Gastrocnemius medialis (tissue), 4 donors: Measurements from ENCODE around the gene LZTR1. TPM values are rescaled to one million over a fixed set of nuclear protein-coding genes. Genes with fewer than 3 reads are reported as not detected.

Experiments
- ATAC-seq, 2 donors: fragments of 150-250 bp; one replicate each; pipeline ENCODE4 v1.9.1; 2016
- DNase-seq, 2 donors: peaks; one replicate each; pipeline ENCODE4 v3.0.0-alpha.2; 2019
- H3K27ac ChIP-seq, 4 donors: fragments of 200-600 bp; sonication (generic); 1 replicate in 1 of 4; 2 replicates in 3 of 4; pipeline ENCODE4 v1.5.1; 2016 to 2018; ENCODE audit warnings: mild to moderate bottlenecking in 2 of 4, moderate library complexity in 1 of 4
- H3K27me3 ChIP-seq, 3 donors: fragments of 200-600 bp; sonication (generic) in 2 of 3; 1 replicate in 1 of 3; 2 replicates in 2 of 3; pipeline versions ENCODE4 v1.5.1 to v1.6.0; 2016 to 2019; ENCODE audit warnings: mild to moderate bottlenecking in 1 of 3, moderate library complexity in 1 of 3
- H3K36me3 ChIP-seq, 2 donors: fragments of 200-600 bp; sonication (generic) in 1 of 2; one replicate each; pipeline ENCODE4 v1.5.1; 2017 to 2018
- H3K4me1 ChIP-seq, 2 donors: fragments of 200-600 bp; sonication (generic) in 1 of 2; one replicate each; pipeline ENCODE4 v1.5.1; 2016 to 2017; ENCODE audit warnings: mild to moderate bottlenecking in 2 of 2
- H3K4me3 ChIP-seq, 4 donors: fragments of 200-600 bp; sonication (generic) in 3 of 4; 1 replicate in 1 of 4; 2 replicates in 3 of 4; pipeline ENCODE4 v1.5.1; 2016 to 2019; ENCODE audit warnings: mild to moderate bottlenecking in 2 of 4
- H3K9me3 ChIP-seq, 3 donors: fragments of 200-600 bp; sonication (generic) in 2 of 3; 1 replicate in 1 of 3; 2 replicates in 2 of 3; pipeline ENCODE4 v1.5.1; 2016 to 2019
- CTCF ChIP-seq, 5 experiments: fragments of 450-650 bp in 3 of 5; fragments of 200-600 bp in 2 of 5; sonication (generic) in 2 of 5; IDR thresholded peaks in 4 of 5; conservative IDR thresholded peaks in 1 of 5; 1 replicate in 4 of 5; 2 replicates in 1 of 5; pipeline ENCODE4 v1.5.1; 2016 to 2019; ENCODE audit warnings: antibody characterized with exemption in 5 of 5, mild to moderate bottlenecking in 3 of 5, moderate library complexity in 3 of 5
- POLR2A ChIP-seq, 2 donors: fragments of 450-650 bp; IDR thresholded peaks; one replicate each; pipeline ENCODE4 v1.6.1; 2017; ENCODE audit warnings: antibody characterized with exemption in 2 of 2, mild to moderate bottlenecking in 2 of 2, moderate library complexity in 2 of 2
- in situ Hi-C, 4 donors: fragments of 200-750 bp; cut with MboI; loops; one replicate each; pipeline versions ENCODE4 v1.15.0 to v1.8.0; 2017; ENCODE audit warnings: low sequenced_read_pairs in 4 of 4
- intact Hi-C: fragments of 100-400 bp; cut with DNase I; formaldehyde crosslinking; loops from one replicate; pipeline ENCODE4 v1.15.1; 2023; ENCODE audit warnings: low total_unique reads
- total RNA-seq, 4 donors: library from RNA; depleted of rRNA; stranded (reverse); fragments of >200 nt; gene quantifications; one replicate each; pipeline versions ENCODE4 v1.1.0 to v1.2.3, GENCODE V29; 2016

The LZTR1 gene
- total RNA-seq, 4 donors from 2014 or later: 25.4 to 36.4 (median 26.3) TPM

- DNase-seq (no peak), ATAC-seq (peak in 1 of 2 donors; percentile 9)
- TF ChIP-seq CTCF (IDR thresholded peaks at IDR 0.05 in 4 of 5, conservative IDR thresholded peaks at IDR 0.05 in 1 of 5) (no peak), POLR2A (IDR thresholded peaks at IDR 0.05) (no peak)
- in situ Hi-C loops: no loop called here
- peak overlapping the region; percentile 55 to 78 (median 69) for H3K4me3 ChIP-seq
- H3K27ac ChIP-seq: peak overlapping the region; percentile 71 to 91 (median 89)
- H3K36me3 ChIP-seq: no peaks in the 10 kb centered on the region
- H3K4me1 ChIP-seq: peaks cover 25 to 30% of the 10 kb centered on the region in 2 donors
- no peaks in the 10 kb centered on the region for H3K27me3 ChIP-seq
- intact Hi-C loops: no loop called here
- no peaks in the 10 kb centered on the region for H3K9me3 ChIP-seq
These were observed 61.9 kb downstream of the LZTR1 start for GRCh38 chr22:21043860-21044535.

- no peaks in the 10 kb centered on the region for H3K9me3 ChIP-seq
- intact Hi-C loops (loop anchor here (1.0 kb wide), 3 partner anchors 30 to 63 kb away; partner anchors contain the start of genes LZTR1, P2RX6 and THAP7), in situ Hi-C loops (no loop called here)
- no peaks in the 10 kb centered on the region for H3K27me3 ChIP-seq
- peak overlapping the region; percentile 55 to 78 (median 69) for H3K4me3 ChIP-seq
- ATAC-seq (peak; percentile 76 to 88), DNase-seq (peak; percentile 47 to 73)
- peaks cover 23 to 24% of the 10 kb centered on the region in 2 donors for H3K4me1 ChIP-seq
- peak overlapping the region; percentile 71 to 91 (median 89) for H3K27ac ChIP-seq
- no peaks in the 10 kb centered on the region for H3K36me3 ChIP-seq
- TF ChIP-seq POLR2A (IDR thresholded peaks at IDR 0.05): peak in 1 of 2 donors; percentile 16
- TF ChIP-seq CTCF (IDR thresholded peaks at IDR 0.05 in 4 of 5, conservative IDR thresholded peaks at IDR 0.05 in 1 of 5): no peak
These were observed 63.0 kb downstream of the LZTR1 start for GRCh38 chr22:21044931-21045584.

- Histone ChIP-seq H3K4me3 (peak within 1 kb of the TSS; percentile 55 to 78 (median 69)), H3K36me3 (no peaks in the 10 kb centered on the region), H3K27me3 (no peaks in the 10 kb centered on the region), H3K27ac (peak within 1 kb of the TSS; percentile 71 to 91 (median 89)), H3K4me1 (peaks cover 23 to 24% of the 10 kb centered on the region in 2 donors), H3K9me3 (no peaks in the 10 kb centered on the region)
- in situ Hi-C loops (no loop called here), intact Hi-C loops (loop anchor here (1.0 kb wide), 3 partner anchors 30 to 63 kb away; partner anchors contain the start of genes LZTR1, P2RX6 and THAP7)
- ATAC-seq (peak; percentile 77 to 82), DNase-seq (peak; percentile 81 to 88)
- TF ChIP-seq CTCF (IDR thresholded peaks at IDR 0.05 in 4 of 5, conservative IDR thresholded peaks at IDR 0.05 in 1 of 5): no peak
- no peak for TF ChIP-seq POLR2A (IDR thresholded peaks at IDR 0.05)
These were observed 63.6 kb downstream of the LZTR1 start, which contains the start of gene LRRC74B for GRCh38 chr22:21045585-21046294. TSS of gene LRRC74B (plus strand) at chr22:21045946. CDS start at chr22:21045987, 41 bp downstream.

- Histone ChIP-seq H3K27ac (no peak overlapping the region), H3K9me3 (no peaks in the 10 kb centered on the region), H3K4me3 (no peak overlapping the region), H3K36me3 (no peaks in the 10 kb centered on the region), H3K27me3 (no peaks in the 10 kb centered on the region), H3K4me1 (peaks cover 17 to 24% of the 10 kb centered on the region in 2 donors)
- intact Hi-C loops (no loop called here), in situ Hi-C loops (no loop called here)
- DNase-seq (no peak), ATAC-seq (no peak)
- no peak for TF ChIP-seq CTCF (IDR thresholded peaks at IDR 0.05 in 4 of 5, conservative IDR thresholded peaks at IDR 0.05 in 1 of 5)
- no peak for TF ChIP-seq POLR2A (IDR thresholded peaks at IDR 0.05)
These were observed 65.1 kb downstream of the LZTR1 start for GRCh38 chr22:21047035-21047661.
